HuH-7.5 (cell line): ENCODE results near the gene SRPX.

Source experiments
- DNase-seq: peaks from one replicate; pipeline ENCODE4 v3.0.0; 2011; ENCODE audit warnings: low spot score

Gene SRPX

GRCh38 chrX:38138157-38138891 lies 82.3 kb downstream of the SRPX start:
- no peak for DNase-seq

GRCh38 chrX:38129366-38129765 lies 91.3 kb downstream of the SRPX start:
- DNase-seq, result no peak

- DNase-seq, result no peak
These were observed 92.7 kb downstream of the SRPX start for GRCh38 chrX:38127961-38128360.

GRCh38 chrX:38126179-38126578 lies 94.5 kb downstream of the SRPX start:
- DNase-seq, result no peak

- no peak for DNase-seq
These were observed 96.7 kb downstream of the SRPX start for GRCh38 chrX:38124000-38124399.

GRCh38 chrX:38117485-38117884 lies 103.2 kb downstream of the SRPX start:
- DNase-seq, result peak; percentile 11

- DNase-seq, result no peak
These were observed 104.0 kb downstream of the SRPX start for GRCh38 chrX:38116706-38117105.

- DNase-seq, result no peak
These were observed 108.1 kb downstream of the SRPX start for GRCh38 chrX:38112566-38112965.

- DNase-seq, result no peak
These were observed 109.5 kb downstream of the SRPX start for GRCh38 chrX:38111196-38111595.

- DNase-seq, result no peak
These were observed 110.4 kb downstream of the SRPX start for GRCh38 chrX:38110231-38110630.

- no peak for DNase-seq
These were observed 111.4 kb downstream of the SRPX start for GRCh38 chrX:38109042-38109898.

GRCh38 chrX:38108364-38108763 lies 112.3 kb downstream of the SRPX start:
- no peak for DNase-seq

GRCh38 chrX:38106991-38107655 lies 113.5 kb downstream of the SRPX start:
- DNase-seq, result no peak

GRCh38 chrX:38105216-38105725 lies 115.4 kb downstream of the SRPX start:
- no peak for DNase-seq

- DNase-seq, result no peak
These were observed 116.5 kb downstream of the SRPX start for GRCh38 chrX:38103857-38104812.

- no peak for DNase-seq
These were observed 117.8 kb downstream of the SRPX start for GRCh38 chrX:38102875-38103274.

GRCh38 chrX:38102240-38102639 lies 118.4 kb downstream of the SRPX start:
- no peak for DNase-seq

- no peak for DNase-seq
These were observed 121.0 kb downstream of the SRPX start for GRCh38 chrX:38099688-38100087.
